IPS DF 4.7 (cell line): Measurements from ENCODE around the gene JMJD8.

ENCODE experiments used
- DNase-seq: peaks from one replicate; pipeline ENCODE4 v3.0.0-alpha.2; 2013; ENCODE audit warnings: low spot score; ENCODE audit errors: extremely low read depth

JMJD8 gene

DNA sequence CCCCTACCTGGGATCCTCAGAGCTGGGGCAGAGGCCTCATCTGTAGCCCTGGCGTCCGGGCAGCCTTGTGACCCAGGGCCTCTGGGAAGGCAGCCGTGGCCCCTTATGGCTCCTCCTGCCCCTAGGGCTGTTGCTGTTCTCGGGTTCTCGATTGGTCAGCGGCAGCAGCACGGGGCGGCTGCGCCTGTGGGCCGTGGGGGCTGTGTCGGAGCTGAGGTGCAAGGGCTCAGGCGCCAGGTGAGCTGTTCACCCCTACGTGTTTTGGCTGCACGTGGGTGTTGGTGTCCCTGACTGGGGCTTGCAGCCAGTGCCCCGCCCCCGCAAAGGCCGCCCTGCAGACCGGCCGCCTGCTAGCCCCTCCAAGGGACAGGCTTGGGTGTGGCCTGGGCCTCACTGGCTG is 22.0 kb downstream of the JMJD8 start:
- DNase-seq: no peak

DNA sequence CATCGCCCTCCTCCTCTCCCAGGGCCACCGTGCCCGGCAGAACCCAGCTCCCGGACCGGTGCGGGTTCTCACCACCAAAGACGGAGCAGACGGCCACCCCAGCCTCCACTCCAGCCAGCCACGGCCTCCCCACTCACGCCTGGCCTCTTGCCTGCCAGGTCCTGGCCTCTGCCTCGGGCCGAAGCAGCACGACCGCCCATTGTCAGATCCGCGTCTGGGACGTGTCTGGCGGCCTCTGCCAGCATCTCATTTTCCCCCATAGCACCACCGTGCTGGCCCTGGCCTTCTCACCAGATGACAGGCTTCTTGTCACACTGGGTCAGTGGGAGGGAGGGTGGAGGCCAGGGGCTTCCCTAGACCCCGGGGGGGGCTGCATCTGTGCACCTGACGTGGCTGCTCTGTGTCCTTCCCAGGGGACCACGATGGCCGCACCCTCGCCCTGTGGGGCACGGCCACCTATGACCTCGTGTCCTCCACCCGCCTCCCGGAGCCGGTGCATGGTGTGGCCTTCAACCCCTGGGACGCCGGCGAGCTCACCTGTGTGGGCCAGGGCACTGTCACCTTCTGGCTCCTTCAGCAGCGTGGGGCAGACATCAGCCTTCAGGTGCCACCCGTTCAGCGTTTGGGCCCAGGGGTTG is 22.8 kb downstream of the JMJD8 start:
- DNase-seq: no peak

DNA sequence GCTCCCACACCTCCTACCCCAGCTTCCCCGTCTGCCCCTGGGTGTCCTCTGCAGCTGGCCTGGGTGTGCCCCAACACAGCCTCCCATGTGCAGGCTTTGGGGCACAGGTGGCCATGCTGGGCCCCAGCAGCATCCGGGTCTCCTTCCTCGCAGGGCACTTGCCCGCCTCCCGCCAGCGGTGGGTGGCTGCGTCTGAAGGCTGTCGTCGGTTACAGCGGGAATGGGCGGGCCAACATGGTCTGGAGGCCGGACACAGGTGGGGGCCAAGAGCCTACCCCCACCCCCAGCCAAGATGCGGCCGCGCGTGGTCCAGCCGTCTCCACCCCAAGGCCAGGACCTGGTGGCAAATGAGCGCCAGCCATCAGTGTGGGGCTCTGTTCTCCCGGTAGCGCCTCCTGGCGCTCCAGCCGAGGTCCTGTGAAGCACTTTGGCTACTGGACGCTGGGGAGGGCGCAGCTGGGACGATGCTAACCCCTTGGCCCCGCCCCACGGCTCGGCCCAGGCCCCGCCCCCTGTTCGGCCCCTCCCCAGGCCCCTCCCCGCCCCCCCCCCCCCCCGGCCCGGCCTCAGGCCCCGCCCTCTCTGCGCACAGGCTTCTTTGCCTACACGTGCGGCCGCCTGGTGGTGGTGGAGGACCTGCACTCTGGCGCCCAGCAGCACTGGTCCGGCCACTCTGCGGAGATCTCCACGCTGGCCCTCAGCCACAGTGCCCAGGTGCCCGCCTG is 23.5 kb downstream of the JMJD8 start:
- no peak for DNase-seq

DNA sequence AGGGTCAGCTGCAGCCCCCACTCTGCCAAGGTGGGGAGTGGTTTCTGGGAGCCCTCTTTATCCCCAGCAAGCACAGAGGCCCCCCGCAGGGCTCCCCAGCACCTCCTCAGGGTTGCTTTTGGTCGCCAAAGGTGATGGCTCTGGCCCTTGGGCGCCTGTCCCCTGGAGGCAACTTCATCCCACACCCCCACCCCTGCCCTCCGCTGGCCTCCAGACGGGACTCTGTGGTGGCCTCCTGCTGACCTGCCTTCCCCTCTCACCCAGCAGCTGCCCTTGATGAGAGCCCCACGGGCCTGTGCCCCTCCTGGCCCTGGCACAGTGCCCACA is 24.0 kb downstream of the JMJD8 start:
- no peak for DNase-seq

GRCh38 chr16:659618-660017 is 24.5 kb downstream of the JMJD8 start:
- DNase-seq: no peak

- DNase-seq: no peak
These were observed 25.2 kb downstream of the JMJD8 start for GRCh38 chr16:658679-659571.

- no peak for DNase-seq
These were observed 26.6 kb downstream of the JMJD8 start for GRCh38 chr16:657487-657886.

DNA sequence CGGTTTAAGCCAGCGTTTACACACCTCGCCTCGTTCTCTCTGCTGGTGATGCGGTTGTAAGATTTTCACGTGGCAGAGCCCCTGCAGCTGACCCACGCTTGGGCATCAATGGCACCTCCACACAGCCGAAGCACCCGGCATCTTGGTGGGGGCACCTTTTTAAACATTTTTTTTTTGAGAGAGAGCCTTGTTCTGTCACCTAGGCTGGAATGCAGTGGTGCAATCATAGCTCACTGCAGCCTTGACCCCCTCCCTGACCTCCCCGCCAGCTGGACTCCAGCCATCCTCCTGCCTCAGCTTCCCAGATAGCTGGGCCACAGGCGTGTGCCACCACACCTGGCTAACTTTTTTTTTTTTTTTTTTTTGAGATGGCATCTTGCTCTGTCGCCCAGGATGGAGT is 30.1 kb downstream of the JMJD8 start:
- no peak for DNase-seq

DNA sequence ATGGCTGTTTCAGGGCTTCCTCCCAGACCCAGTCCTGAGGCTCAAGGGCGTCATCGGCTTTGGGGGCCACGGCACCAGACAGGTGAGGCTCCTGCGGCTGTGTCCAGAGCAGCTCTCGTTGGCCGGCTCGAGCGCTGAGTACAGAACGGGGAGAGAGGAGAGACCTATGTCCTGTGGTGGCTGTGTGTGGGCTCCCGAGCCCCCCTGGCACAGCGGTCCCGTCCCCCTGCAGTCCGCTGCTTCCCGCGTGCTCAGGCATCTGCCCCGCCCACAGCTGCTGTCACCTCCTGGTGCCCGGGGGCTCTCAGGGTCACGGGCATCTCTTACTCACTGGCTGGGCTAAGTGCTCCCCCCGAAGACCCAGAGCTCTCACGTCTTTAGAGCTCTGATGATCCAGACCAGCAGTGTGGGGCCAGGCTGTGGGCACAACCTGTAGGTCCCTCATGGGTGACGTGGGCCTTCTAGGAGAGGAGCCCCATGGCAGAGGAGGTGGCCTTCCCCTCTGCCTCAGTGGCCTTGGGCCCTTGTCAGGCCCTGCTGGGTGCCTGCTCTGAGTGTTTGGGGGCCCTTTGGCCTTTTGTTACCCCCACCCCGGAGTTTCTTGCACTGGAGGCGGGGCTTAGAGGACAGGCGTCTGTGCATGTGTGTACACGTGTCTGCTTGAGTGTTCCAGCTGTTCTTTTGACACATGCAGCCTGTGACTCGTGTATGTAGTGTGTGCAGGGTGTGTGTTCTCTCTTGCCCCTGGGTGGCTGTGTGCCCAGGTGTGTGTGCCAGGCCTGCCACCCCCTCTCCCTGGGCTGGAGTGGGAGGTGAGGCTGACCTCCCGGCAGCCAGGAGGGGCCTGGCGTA is 31.5 kb downstream of the JMJD8 start:
- DNase-seq: no peak

DNA sequence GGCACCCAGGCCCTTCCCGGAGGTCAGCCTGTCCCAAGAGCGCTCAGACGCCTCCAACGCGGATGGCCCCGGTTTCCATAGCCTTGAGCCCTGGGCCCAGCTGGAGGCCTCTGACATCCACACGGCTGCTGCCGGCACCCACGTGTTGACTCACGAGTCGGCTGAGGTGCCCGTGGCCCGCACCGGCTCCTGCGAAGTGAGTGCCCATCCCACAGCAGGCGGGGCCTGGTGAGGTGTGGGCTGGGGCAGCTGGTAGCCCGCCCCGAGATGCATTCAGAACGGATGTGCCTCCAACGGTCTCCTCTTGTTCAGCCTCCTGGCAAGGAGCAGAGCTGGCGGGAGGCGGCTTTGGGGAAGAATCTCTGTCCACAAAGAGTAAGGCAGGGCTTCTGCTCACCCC is 32.3 kb downstream of the JMJD8 start:
- no peak for DNase-seq

- no peak for DNase-seq
These were observed 34.5 kb downstream of the JMJD8 start for GRCh38 chr16:649631-650030.

GRCh38 chr16:648781-649589 is 35.1 kb downstream of the JMJD8 start, which contains the start of gene WDR90:
WDR90 (plus strand) TSS chr16:649365; CDS start chr16:649417, 52 bp downstream.
- no peak for DNase-seq

GRCh38 chr16:648071-648780 is 35.9 kb downstream of the JMJD8 start:
- DNase-seq: no peak

GRCh38 chr16:647173-647902 is 36.8 kb downstream of the JMJD8 start:
- no peak for DNase-seq

DNA sequence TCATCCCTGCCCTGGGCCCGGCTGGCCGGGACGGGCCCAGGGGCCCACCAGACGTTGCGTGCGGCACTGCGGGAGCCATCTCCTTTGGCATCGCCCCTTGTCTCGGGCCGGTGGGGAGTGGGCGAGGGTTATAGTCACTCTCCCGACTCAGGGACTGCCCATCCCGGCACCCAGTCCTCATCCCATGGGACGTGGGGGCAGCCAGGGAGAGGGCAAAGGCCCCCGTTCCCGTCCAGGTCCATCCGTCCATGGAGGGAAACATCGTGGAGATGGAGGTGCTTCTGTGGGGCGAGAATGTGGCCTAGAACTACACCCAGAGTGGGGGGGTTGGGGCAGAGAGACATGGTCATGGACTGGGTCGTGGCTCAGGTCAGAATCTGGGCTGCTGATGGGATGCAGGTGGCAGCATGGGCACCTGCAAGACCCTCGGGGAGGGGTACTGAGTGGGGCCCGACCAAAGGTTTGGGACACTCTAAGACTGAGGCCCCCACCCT is 37.4 kb downstream of the JMJD8 start:
- no peak for DNase-seq

DNA sequence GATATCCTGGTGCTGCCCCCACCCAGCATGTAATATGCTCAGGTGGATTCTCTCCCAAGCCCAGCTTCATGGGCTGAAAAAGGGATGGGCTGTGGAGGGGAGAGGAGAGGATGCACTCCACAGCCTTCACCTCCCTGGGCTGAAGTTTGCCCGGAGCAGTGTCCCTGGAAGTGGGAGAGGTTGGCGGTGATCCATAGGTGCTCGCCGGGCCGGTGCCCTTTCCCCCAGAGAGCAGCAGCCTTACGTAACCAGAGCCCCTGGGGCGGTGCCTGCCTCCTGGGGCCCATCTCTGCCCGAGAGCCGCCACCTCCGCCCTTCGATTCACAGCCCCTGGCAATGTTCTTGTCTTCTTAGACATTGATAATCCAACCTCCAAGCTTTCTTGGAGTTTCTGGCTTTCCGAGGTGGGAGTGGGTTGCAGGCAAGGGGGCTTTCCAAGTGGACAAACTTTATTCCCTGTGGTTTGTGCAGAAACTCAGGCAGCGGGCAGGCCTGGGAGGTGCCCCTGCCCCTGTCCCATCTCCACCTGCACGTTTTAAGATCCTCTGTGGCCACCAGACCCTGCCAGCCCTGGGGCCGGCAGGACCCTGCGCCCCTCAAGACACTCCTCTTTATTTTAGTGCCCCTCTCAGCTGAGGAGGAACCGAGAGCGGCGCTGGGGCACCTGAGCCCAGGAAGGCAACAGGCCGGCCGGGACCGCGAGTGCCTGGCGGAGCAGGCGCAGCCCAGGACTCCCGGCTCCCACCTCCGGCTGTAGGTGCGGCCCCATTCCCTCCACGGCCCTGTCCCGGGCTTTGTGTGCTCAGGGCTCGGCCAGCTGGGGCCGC is 38.1 kb downstream of the JMJD8 start:
- DNase-seq: no peak

GRCh38 chr16:644556-644955 is 39.6 kb downstream of the JMJD8 start:
- DNase-seq: no peak

DNA sequence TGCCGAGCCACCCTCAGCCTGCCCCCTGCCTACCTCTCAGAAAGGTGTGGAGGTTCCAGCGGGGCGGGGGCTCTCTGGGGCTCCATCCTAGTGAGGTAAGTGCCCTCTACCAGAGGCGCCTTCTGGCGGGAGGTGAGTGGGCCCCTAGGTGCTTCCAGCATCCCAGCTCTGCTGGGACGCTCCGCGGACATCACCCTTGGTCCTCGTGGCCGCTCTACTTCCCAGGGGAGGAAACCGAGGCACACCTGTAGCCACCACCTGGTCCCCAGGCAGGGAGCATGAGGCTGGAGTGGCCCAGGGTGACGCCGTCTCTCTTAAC is 41.1 kb downstream of the JMJD8 start:
- no peak for DNase-seq
